GM18520 (cell line): ENCODE results near the gene JPH3.

ENCODE experiments used
- ATAC-seq: cut with Tn5 transposase; IDR thresholded peaks from one replicate; pipeline ENCODE4 v1.9.1; 2021; ENCODE audit not compliant: unreplicated experiment

Gene JPH3

DNA sequence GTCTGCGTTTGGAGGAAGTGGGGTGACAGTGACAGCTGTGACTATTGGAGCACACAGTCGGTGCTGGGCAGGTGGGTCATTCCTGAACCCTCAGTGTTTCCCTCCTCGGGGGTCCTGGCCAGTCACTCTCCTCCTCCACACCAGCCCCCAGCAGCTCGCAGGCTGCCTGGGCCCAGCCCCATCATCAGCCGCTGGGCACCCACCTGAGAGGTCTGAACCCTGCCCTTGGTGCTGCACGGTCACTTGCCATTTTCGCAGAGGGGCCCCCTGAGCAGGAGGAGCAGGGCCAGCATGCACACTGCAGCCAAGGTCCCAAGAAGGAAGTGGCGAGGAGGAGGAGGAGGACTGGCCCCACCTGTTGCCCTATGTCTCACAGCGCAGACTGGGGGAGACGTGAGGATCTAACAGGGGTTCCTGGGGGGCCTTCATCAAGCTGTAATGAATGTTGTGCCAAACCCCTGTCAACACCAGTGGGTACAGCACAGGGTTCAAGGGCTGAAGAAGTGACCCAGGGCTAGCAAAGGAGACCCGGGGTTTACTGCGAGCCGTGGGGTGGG lies 23.0 kb downstream of the JPH3 start:
- no peak for ATAC-seq

DNA sequence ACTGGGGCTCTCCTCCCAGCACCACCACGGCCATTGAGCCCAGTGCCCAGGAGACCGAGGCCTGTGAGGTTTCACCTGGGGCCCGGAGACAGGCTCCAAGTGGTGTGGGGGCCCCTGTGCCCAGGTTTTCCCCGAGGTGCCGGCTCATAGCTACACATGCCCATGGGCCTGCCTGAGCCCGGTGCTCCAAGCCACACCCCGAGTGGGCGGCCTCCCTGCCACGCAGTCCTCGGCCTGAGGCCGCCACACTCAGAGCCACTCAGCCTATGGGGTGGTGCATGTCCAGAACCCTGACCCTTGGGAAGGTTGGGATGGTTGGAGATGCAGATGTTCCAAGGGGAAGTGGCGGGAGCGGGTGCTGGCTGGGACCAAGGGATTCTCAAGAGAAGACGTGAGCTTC lies 24.1 kb downstream of the JPH3 start:
- ATAC-seq, result no peak

DNA sequence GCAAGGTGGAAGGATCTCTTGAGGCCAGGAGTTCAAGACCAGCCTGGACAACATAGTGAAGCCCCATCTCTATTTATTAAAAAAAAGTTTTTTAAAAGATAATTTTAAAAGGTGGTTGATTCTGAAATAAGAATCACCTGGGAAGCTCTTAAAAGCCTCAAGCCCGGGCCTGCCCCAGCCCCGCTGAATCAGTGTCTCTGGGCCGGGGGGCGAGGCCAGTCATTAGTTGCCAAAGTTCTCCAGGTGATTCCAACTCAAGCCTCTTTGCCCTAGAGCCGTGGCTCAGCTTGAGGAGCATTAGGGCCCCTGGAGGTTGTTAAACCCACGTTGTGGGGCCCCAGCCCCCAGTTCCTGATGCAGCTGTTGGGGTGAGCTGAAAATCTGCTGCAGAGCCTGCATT lies 24.6 kb downstream of the JPH3 start:
- no peak for ATAC-seq

DNA sequence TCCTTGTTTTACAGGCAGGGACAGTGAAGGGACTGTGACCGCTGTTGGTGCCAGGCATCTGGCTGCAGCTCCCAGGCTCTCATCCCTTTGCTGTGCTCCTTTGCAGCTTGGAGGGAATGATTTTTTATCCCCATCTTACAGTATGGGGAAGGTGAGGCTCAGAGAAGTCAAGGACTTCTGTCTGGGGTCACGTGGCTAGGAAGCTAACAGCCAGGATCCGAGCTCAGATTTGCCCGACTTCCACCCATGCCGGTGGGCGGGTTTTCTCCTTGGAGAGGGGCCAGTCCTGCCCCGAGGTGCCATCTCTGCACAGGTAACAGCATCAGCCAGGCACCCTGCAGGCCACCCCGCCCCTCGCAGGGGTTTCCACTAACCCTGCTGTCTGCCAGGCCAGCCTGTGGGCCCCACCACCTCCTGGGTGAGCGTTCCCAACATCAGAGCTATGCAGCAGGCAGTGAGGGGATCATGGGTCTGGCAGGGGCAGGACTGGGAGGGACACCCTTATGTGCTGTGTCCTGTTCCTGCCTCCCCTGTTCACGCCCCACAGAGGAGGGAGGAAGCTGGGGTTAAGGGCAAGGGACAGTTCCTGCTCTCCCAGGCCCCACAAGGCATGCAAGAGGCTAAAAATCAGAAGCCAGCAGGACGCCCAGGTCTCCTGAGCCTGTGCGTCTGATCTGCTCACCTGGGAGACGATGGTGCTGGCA lies 25.4 kb downstream of the JPH3 start:
- no peak for ATAC-seq

DNA sequence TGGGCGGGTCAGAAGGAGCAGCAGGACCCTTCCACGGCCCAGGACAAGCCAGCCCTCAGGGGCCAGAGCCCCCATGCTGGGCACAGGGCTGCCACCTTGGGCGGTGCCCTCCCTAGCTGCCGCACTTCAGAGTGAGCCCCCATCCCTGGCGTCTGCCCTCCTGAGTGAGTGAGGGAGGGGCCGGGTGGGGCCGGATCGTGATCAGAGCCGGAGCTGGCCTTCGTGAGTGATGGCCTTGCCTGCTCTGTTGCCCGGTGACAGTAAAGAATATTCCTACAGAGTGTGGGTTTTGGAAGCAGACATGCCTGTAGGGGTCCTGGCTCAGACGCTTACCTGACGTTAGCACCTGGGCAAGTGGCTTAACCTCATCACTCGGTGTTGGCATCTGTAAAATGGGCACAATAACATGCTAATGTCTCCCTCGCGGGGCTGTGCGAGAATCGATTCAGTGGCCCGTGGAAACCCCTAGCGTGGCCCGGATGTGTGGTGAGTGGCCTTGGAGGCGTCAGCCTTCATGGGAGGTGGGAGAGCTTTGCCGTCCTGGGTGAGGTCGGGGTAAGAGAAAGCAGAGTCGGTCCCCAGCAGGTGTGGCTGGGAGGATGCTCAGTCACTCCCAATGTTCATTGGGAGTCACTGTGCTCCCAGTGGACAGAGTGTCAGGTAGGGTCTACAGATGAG lies 26.1 kb downstream of the JPH3 start:
- ATAC-seq, result no peak

DNA sequence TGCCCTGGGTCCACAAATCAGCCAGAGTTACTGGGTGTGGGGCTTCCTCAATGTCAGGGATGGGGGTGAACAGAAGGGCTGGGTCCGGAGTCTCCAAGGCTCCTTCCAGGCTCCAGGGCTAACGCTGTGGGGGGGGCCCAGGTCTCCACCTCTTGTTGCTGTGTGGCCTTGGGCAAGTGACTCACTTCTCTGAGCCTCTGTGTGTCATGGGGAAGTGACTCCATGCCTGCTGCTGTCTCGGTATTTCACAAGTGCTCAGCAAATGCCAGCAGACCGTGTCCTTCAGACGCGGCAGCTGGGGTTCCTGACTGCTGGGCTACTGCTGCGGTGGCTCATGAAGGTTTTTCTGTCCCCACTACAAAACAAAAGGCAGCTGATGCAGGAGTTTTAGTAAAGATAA lies 26.6 kb downstream of the JPH3 start:
- ATAC-seq, result no peak

DNA sequence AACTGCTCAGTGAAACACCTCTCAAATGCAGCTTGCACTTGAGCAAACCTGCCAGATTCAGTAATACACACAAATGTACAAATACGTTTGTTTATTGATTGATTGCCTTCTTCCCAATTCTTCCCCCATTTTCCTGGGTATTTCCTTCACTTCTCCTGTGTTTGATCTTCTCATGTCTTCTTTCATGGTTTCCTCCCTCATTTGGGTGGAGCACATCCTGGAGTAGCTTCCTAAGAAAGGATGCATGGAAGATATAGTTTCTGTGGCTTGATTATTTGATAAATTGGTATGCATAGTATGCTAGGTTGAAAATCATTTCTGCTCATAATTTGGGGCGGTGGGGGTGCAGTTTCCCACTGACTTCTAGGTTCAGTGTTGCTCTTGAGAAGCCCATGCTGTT lies 28.8 kb downstream of the JPH3 start:
- no peak for ATAC-seq

DNA sequence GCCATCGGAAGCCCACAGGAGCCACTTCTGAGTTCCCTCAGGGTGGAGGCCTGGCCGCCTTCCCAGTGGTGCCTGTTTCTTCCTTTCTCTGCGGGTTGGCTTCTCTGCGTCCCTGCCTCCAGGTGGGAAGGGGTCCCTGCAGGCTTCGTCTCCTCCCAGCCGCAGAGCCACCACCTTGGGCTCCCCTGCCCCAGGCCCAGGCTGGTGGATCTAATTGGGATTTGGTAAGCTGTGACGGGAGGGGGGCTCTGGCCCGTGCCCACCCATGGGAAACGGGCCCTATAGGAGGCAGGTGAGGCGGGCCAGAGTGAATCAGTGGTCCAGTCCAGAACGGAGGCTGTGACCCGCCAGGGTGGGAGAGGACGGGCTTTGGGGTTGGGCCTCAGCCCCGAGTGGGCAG lies 32.1 kb downstream of the JPH3 start:
- no peak for ATAC-seq

DNA sequence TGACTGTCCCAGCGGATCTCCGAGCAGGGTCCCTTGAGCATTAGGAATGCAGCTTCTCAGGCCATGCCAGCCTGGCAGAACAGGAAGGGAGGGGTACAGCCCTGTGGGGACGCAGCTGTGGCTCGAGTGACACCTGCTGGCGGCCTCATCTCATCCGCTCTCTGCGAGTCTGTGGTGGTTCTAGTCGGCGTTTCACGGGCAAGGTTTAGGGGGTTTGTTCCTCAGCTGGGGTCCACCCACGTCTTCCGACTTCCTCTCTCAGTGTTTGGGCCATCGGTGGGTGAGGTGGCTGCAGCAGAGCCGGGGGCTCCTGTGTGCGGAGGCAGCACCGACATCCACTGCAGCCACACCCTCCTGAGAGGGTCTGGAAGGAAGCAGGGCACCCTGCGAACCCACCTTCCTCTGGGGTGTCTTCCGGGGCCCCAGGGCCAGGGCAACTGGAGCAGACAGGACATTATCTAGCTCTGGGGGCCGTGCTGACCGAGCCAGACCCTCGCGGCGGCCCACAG lies 33.3 kb downstream of the JPH3 start:
- no peak for ATAC-seq

DNA sequence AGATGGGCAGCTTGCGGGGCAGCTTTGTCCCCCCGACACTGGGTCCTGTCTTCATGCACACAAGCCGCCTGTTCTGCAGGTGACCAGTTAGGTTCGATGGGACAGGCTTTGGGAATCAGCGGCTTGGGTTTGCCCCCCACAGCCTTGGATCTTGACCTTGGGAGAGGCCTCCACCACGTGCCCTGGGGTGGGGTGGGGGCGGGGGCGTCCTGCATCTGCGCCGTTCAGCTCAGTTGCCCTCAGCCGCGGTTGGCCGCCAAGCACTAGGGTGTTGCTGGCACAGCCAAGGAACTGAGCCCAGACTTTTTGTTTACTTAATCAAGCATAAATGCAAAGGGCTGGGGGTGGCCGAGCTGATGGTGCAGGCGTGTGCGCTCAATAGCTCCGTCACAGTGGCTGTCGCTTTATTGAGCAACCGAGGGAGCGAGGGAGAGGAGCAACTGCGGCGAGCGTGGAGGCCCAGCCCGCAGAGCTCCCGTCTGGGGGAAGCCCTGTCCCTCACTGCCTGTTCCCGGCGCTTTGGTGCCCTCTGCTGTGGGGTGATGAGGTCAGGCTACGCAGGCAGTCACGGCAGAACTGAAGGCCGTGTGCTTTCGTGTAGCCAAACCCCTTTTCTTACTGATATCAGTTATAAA lies 33.9 kb downstream of the JPH3 start:
- ATAC-seq, result no peak

DNA sequence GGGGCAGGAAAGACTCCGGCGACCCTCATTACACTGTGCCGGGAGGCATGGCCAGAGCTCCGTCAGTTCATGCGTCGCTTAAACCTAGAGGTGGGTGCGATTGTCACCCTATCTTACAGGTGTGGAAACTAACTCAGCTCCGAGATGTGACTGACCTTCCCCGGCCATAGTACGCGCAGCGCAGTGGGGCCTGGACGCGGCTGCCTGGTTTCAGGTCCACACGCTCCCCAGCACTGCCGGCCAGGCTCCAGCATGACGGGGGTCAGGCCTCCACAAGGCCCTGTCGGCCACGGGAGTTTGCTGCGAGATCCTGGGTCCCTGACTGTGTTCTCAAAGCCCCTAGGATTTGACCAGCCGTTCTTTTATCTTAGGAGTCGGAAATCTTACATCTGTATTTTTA lies 34.4 kb downstream of the JPH3 start:
- ATAC-seq, result no peak

DNA sequence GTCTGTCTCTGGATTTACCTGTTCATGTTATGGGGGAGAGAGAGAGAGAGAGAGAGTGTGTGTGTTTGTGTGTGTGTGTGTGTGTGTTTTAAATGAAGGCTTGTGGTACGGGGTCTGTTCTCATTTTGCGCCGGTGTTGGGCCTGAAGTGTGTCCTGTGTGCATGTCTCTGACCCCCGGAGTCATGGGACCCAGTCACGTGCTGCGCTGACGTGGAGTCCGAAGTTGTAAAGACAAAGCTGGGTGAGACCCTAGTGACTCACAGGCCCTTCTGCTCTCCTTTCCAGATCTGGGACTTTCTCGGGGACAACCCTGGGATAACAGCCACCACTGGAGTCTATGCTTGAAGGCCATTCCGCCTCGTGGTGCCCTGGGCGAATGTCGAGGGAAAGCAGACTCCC lies 35.0 kb downstream of the JPH3 start:
- no peak for ATAC-seq

DNA sequence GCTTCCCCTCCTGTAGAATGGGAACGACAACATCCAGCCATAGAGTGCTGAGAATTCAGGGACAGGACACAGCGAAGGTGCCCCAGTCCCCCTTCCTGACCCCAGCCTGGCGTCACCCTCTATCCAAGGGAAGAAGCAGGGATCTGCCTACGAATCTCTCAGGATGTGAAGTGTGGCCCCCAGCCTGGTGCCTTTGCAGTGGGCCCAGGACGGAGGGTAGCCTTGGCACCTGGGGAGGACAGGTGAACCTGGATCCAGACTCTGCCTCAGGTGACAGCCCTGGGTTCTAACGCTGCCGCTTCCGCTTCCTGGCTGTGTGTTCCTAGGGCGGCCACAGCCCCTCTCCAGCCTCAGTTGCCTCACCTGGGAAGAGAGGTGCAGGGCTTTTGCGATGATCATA lies 36.4 kb downstream of the JPH3 start:
- ATAC-seq, result no peak

DNA sequence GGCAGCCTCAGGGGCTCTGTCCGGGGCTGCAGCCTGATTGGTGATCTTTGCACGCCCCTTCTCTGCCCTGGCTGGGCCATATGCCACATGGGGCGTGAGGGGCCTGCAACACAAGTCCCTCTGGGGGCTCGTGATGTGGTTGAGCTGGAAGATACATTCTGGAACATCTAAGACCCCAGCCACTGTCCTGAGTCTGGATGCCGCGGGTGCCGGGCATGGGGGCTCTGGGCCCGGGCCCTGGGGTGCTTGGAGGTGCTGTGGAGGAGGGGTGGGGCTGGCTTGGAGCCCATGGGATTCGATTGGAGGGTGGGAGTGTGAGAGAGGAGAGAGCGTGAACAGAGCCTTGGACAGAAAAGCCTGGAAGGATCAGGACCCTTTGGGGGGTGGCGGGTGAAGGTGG lies 39.4 kb downstream of the JPH3 start:
- no peak for ATAC-seq

DNA sequence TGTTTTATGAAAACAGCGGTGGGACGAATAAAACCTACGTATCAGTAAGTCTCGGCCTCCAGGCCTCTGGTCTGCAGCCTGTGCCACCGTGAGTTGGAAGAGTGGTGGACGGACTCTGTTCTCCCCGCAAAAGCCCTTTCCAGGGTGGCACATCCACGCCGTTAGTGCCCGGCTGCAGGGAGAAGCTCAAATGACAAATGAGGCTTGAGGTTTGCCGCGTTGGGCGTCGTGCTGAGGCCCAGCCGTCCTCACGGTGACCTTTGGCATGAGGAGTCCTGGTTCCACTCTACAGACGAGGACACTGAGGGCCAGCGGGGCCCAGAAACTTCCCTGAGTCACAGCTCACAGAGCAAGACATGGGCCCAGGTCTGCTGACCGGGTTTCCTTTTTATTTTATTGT lies 40.2 kb downstream of the JPH3 start:
- no peak for ATAC-seq

DNA sequence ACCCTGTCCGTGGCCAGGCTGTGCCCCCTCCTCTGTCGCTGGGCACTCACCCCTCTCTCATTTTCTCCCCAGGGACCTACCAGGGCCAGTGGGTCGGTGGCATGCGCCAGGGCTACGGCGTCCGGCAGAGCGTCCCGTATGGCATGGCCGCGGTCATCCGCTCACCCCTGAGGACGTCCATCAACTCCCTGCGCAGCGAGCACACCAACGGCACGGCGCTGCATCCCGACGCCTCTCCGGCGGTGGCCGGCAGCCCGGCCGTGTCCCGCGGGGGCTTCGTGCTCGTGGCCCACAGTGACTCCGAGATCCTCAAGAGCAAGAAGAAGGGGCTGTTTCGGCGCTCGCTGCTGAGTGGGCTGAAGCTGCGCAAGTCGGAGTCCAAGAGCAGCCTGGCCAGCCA lies 41.9 kb downstream of the JPH3 start:
- no peak for ATAC-seq

DNA sequence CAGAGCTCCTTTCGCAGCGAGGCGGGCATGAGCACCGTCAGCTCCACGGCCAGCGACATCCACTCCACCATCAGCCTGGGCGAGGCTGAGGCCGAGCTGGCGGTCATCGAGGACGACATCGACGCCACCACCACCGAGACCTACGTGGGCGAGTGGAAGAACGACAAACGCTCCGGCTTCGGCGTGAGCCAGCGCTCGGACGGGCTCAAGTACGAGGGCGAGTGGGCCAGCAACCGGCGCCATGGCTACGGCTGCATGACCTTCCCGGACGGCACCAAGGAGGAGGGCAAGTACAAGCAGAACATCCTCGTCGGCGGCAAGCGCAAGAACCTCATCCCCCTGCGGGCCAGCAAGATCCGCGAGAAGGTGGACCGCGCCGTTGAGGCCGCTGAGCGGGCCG lies 42.3 kb downstream of the JPH3 start:
- ATAC-seq, result no peak

DNA sequence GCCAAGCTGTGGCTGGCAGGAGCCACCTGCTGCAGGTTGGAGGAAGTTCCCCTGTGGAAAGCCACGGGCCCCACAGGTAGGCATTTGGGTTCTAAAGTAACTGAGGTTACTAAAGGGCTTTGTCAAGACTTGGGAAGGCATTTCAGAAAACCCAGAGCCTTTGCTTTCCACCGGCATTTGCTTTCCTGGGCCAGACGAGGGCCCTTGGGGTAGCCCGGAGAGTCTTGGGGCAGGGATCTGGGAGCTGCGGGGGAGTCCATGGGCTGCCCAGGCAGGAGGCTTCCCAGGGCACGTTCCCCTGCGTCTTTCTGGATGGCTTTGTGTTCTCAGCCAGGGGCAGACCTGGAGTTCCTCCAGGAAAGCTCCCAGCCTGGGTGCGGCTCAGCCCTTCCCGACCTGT lies 43.5 kb downstream of the JPH3 start:
- ATAC-seq, result no peak

DNA sequence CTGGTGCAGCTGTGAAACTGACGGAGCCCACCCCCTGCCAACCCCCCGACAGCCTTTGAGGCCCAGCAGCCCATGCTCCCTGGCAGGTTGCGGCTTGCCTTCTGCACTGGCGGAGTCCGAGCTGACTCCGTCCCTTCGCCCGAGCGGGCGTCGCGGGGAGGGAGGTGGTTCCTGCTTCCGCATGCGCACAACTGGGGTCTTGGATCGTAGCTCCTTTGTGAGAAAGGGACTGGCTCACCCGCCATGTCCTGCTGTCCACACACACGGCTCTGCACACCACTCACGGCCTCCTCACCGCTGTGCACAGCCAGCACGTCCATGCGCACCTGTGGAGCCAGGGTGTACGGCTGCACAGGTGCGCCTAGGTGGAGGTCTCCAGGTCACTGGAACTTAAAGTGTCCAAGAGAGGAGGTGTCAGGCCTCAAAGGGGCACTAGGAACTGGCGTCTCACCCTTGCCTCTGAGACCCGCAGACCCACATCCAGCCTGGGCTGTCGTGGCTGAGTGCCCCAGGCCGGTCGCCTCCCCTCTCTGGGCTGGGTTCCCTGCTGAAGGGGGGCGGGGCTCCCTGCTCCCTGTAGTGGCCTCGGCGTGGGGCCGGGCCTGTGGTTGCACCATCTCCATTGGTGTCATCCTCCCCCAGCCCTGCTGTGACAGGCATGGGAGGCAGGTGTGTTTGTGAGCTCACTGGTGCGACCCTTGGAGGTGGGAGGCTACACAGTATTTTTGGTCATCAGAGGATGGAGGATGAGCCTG lies 45.3 kb downstream of the JPH3 start:
- no peak for ATAC-seq

DNA sequence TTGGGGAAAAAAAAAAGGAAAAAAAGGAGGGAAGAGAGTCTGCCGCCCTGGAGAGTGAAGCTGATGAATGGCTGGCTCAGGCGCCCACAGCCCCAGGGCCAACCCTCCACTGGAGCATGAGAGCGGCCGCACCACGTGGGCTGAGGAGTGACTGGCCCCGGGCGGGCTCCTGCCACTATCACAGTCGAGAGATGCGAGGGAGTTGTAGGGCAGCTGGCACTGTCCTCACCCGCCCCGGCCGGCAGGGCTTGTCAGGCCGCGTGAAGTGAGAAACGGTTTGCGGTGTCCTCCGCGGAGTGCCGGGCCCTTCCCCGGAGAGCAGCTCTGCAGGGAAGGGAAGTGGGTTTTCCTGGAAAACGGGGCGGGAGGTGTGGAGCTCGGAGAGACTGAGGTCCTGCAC lies 45.9 kb downstream of the JPH3 start:
- no peak for ATAC-seq
